HG03342 (cell line): ENCODE results near the gene MALSU1.

ENCODE experiments used
- ATAC-seq: cut with Tn5 transposase; IDR thresholded peaks from one replicate; pipeline ENCODE4 v1.9.1; 2021; ENCODE audit warnings: mild to moderate bottlenecking, moderate library complexity; ENCODE audit not compliant: unreplicated experiment

The MALSU1 gene

DNA sequence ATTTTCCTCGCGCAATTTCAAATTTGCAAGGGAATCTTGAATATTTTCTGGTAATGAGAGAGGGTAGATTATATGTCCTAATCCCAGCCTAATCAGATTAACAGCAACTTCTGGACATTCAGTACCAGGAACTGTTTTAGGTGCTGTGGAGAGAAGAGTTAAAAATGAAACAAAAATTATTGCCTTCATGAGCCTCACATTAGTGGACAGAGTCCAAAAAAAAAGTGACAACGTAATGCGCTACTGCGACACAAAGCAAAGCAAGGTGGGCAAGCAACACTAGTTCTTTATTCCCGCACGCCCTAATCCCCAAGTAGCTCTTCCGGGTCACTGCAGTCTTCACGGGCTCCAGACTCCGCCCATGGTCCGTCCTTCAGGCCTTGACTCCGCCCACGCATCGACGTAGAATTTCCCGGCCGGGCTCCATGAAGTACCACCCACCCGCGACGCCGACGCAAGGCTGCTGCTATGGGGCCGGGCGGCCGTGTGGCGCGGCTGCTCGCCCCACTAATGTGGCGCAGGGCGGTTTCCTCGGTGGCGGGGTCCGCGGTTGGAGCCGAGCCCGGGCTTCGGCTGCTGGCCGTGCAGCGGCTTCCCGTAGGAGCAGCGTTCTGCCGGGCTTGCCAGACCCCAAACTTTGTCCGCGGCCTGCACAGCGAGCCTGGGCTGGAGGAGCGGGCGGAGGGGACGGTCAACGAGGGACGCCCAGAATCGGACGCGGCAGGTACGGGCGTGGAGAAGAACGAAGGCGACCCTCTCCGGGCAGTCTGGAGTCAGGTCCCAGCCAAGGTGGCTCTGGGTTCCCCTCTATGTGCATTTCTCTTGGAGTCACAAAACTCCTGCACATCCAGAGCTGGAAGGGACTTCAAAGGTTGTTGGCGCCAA is at the start of gene MALSU1:
Gene MALSU1, plus strand, starts transcription at position 455 of the 885 bp plus-strand sequence. Its CDS starts 14 bp downstream, at position 469.
- peak; percentile 99 for ATAC-seq

GRCh38 chr7:23249486-23249885 is 49.7 kb upstream of the MALSU1 start:
- ATAC-seq: no peak

GRCh38 chr7:23254051-23254681 is 45.0 kb upstream of the MALSU1 start:
- ATAC-seq: no peak

DNA sequence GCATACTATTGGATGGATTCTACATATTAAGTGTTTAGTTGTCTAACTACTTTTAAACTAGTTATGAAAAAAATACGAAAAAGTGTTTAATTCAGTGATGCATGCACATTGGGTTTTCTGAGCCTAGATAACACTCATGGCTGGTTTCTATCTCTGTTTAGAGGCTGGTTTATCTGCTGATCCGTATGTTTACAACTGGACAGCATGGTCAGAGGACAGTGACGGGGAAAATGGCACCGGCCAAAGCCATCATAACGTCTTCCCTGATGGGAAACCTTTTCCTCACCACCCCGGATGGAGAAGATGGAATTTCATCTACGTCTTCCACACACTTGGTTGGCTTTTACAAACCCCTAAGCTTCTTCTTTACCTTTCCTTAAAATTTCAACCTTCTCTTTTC is 42.4 kb upstream of the MALSU1 start:
- no peak for ATAC-seq

- no peak for ATAC-seq
These were observed 38.8 kb upstream of the MALSU1 start for GRCh38 chr7:23260371-23260770.

GRCh38 chr7:23261843-23262452 is 37.2 kb upstream of the MALSU1 start:
- ATAC-seq: peak; percentile 95

GRCh38 chr7:23264916-23265458 is 34.2 kb upstream of the MALSU1 start:
- ATAC-seq: no peak

- ATAC-seq: no peak
These were observed 32.2 kb upstream of the MALSU1 start for GRCh38 chr7:23266918-23267317.

- no peak for ATAC-seq
These were observed 31.8 kb upstream of the MALSU1 start for GRCh38 chr7:23267357-23267756.

DNA sequence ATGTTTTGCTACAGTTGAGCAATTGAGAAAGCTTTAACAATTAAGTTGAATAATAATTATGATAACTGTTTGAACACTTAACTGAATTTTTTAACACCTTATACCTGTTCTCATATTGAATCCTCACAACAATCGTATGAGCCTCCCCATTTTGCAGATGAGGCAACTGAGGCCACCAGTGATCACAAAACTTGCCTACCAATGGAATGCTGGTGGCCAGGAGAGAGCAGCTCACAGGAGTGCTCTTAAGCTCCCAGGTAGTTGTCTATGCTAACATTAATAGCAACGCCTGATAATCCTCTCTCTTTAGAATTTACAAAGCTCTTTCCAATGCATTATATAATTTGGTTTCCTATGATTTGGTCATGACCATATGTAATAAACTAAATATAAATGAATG is 31.0 kb upstream of the MALSU1 start:
- ATAC-seq: no peak

GRCh38 chr7:23268746-23269145 is 30.4 kb upstream of the MALSU1 start:
- ATAC-seq: no peak

DNA sequence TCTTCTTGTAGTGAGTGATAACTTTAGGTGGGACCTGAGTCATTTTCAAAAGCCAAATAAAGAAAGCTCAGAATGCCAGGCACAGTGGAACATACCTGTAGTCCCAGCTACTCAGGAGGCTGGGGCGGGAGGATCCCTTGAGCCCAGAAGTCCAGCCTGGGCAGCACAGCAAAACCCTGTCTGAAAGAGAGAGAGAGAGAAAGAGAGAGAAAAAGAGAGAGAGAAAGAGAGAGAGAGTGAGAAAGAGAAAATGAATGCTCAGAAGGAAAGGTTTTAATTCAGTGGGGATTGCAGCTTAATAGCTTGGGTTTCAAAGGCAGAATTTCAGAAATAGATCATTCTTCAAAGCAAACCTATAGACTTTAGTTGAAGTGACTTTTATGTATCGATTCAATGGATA is 26.9 kb upstream of the MALSU1 start:
- ATAC-seq: no peak

DNA sequence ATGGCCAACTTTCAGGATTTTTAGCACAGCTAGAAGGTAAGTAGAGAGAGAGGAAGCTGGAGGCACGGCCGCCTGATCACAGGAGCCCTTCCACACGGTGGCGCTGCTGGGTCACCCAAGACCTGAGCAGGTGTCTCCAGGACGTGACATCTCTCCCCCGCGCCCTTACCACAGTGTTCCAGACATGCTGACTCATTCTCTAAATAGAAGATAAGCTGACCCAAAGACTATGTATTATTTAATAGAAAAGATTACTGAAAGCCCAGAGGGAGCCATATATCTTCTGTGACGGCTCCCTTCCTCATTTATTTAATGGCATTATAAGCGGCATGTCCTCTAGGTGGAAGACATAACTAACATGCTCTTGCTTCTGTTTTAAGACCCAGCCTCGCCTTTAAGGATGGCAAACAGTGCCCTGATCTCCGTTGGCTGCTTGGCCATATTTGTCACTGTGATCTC is 26.0 kb upstream of the MALSU1 start:
- peak; percentile 97 for ATAC-seq

DNA sequence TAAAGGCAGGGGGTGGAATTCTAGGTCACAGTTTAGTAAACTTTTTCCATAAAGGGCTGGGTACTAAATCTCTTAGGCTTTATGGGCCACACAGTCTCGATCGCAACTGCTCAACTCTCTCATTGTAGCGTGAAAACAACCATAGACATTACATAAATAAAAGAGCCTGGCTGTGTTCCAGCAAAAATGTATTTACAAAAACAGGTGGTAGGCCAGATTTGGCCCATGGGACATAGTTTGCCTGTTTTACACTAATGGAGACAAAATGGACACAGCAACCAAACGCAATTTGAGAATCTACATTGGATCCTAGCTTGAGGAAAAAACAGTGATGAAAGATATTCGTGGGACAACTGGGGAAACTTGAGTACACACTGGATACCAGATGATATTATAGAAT is 23.2 kb upstream of the MALSU1 start:
- ATAC-seq: no peak

GRCh38 chr7:23276376-23276775 is 22.8 kb upstream of the MALSU1 start:
- no peak for ATAC-seq

DNA sequence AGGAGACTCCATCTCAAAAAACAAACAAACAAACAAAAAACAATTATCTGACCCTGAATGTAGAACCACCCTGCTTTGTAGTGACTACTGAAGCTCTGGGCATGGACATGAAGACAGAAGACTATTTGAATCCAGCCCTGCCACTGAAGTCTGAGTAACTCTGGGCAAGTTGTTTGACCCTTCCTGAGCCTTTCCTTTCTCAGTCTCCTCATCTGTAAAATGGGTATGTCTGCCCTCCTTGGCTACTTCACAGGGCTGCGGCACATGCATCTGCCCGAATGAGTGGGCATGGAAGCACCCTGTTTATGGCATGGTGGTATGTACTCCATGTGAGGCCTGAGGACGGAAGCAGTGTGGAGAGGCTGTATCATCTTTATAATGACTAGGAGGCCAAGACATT is 22.2 kb upstream of the MALSU1 start:
- peak; percentile 5 for ATAC-seq

DNA sequence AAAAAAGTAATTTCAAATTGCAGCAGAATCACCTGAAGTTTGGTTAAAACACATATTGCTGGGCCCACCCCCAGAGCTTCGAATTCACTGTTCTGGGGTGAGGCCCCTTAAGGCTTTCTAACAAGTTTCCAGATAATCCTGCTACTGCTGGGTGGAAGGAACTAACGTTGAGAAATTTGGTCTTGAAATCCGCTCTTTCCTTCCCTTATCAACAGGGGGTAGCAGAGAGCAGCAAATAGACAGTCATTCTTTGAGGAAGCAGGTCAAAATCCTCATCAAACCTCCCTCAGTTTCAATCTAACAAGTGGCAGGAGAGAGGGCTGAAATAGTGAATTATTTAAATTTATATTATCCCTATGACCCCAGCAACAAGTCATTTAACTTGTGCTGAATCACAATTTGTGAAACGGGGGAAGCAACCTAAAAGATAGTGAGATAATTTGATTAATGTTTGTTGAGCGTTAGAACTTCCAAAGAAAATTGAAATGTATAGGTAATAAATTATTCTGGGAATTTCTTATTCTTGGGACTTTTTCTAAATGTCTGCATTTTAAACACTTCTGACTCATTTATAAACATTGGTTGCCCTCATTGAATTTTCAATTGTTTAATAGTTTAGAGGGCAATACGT is 21.7 kb upstream of the MALSU1 start:
- peak; percentile 42 for ATAC-seq

GRCh38 chr7:23279819-23280525 is 19.2 kb upstream of the MALSU1 start:
- ATAC-seq: no peak

GRCh38 chr7:23283086-23283485 is 16.1 kb upstream of the MALSU1 start:
- ATAC-seq: no peak

GRCh38 chr7:23284871-23285270 is 14.3 kb upstream of the MALSU1 start:
- no peak for ATAC-seq
